A204.1 (cell line): Measurements from ENCODE around the gene IFRD1.
A peak's percentile ranks its signal among the peaks of the same experiment; 100 is the strongest.

Experiments used
- FAIRE-seq: peaks from 2 replicates; lab custom pipeline; 2012; peaks lifted over from hg19 to GRCh38; lab: Jason Lieb, UNC

IFRD1 gene, protein sequence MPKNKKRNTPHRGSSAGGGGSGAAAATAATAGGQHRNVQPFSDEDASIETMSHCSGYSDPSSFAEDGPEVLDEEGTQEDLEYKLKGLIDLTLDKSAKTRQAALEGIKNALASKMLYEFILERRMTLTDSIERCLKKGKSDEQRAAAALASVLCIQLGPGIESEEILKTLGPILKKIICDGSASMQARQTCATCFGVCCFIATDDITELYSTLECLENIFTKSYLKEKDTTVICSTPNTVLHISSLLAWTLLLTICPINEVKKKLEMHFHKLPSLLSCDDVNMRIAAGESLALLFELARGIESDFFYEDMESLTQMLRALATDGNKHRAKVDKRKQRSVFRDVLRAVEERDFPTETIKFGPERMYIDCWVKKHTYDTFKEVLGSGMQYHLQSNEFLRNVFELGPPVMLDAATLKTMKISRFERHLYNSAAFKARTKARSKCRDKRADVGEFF

DNA sequence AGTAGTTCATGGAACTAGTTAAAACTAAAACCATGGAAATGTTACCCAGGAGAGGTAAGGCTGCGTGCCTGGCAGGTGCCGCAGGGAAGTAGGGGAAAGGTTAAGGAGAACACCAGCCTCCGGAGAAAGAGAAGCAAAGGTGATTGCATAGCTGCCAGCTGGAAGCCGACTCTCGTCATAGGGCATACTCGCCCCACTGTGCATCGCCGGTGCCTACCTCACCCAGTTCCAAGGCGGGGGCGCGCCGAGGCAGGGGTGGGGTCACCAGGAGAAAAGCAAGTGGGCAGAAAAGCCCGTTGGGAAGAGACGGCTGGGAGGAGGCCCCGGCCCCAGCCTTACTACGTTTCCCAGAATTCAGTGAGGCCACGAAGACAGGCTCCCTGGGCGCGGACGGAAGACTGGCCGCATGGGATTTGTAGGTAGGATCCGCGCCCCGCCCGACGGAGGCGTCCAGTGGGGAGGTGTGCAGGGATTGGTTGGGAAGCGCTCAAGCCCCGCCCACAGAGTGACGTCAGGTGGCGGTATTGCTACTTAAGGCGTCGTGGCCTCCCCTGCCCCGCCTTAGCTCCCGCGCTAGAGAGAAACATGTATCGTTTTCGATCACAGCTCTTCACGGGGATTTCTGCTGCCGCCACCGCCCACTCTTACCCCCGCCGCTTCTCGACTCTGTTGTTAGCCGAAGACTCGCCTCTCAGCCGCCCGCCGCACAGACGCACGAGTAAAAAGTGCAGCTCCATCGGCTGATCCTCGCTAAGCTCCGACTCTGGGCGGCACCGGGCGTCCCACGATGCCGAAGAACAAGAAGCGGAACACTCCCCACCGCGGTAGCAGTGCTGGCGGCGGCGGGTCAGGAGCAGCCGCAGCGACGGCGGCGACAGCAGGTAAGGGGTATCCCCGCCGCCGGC is at the start of gene IFRD1:
Gene IFRD1, plus strand, starts transcription at position 559 of the 905 bp plus-strand sequence. Its CDS starts 229 bp downstream, at position 788.
- peak; percentile 98 for FAIRE-seq

GRCh38 chr7:112404321-112404720 is 45.9 kb upstream of the IFRD1 start:
- no peak for FAIRE-seq

DNA sequence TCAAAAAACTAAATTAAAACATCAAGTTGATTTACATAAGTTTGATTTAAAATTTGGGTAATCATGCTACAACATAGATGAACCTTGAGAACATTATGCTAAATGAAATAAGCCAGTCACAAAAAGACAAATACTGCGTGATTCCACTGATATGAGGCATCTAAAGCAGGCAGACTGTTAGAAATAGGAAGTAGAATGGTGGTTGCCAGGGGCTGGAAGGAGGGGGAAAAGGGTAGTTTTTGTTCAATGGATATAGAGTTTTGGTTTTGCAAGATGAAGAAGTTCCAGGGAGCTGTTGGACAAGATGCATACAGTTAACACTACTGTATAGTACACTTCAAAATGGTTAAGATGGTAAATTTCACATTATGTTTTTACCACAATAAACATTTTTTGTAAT is 45.0 kb upstream of the IFRD1 start:
- FAIRE-seq, result no peak

GRCh38 chr7:112407261-112407660 is 43.0 kb upstream of the IFRD1 start:
- FAIRE-seq, result no peak

- no peak for FAIRE-seq
Observed at GRCh38 chr7:112410092-112410491, 40.2 kb upstream of the IFRD1 start.

DNA sequence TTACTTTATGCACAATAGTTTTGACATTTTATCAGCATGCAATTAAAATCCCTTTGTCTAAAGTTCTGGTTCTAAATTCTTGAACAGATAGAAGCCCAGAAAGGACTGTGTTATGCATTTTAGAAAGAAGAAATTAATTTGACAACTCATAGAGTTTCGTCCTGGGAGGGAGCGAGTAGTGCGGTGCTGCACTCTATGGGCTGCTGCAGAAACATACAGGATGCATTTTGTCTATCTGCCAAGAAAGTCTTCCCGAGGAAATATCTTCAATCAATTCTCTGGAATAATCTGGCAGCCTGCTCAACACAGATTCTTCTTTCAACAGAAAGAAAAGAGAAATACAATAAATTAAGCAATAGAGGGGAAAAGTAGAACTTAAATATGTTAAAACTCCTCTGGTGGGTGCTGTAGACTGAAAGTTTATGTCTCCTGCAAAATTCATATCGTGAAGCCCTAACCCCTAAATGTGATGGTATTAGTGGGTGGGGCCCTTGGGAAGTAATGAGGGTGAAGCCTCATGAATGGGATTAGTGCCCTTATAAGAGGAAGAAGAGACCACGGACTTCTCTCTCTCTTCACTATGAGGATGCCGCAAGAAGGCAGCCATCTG is 39.0 kb upstream of the IFRD1 start:
- no peak for FAIRE-seq

DNA sequence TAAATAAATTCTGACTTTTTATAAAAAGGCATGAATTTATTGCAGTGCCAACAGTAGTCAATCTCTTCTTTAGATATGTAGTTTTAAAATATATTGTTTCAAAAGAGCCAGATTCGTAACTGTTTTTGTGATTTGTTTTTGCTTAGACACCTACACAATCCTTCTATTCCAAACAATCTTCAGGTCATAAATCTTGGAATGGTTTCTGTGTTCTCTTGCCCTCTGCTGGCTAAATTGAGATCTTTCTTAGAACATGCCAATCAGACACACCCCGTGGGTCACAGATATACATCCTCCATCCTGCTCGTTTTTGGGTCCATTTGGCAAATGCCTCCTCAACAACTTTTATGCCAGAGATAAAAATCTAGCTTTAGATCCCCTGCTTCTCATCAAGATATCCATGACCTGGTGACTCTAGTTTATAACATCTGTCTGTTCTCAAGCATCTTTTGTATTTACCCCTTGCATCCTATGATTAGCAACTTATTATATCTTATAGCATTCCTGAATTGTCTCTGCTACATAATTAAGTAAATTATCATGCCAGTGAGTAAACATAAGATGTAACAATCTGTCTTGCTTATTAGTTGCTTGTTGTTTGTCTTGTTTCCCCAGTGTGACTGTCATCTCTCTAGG is 35.3 kb upstream of the IFRD1 start:
- FAIRE-seq, result peak; percentile 86

DNA sequence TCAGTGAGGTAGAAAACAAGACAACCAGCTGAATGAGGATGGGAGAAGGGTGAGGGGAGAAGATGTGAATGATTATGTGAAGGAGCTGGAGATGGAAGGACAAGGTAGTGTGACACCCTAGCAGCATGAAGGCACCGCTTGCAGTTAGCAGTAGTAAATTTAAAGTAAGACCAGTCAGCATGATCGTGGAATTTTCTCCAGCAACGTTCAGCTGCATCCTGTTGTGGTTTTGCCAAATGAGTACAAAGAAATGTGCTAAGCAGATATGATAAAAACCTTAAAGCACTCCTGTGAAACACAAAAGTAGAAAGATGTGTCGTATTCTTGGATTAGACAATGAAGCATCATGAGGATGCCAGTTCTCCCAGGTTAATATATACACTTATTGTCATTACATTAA is 34.1 kb upstream of the IFRD1 start:
- no peak for FAIRE-seq

DNA sequence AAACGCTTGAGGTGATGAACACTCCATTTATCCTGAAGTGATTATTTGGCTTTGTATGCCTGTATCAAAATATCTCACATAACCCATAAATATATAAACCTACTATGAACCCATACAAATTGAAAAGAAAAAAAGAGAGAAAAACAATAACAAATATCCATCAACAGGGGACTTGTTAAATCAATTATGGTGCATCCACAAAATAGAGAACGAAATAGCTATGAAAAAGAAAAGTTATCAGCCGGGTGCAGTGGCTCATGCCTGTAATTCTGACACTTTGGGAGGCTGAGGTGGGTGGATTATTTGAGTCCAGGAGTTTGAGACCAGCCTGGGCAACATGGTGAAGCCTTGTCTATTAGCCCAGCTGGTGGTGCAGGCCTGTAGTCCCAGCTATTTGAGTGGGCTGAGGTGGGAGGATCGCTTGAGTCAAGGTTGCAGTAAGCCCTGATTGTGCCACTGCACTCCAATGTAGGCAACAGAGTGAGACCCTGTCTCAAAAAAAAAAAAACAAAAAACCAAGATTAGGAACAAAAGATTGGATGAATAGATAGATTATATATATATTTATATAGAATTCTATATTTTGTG is 30.6 kb upstream of the IFRD1 start:
- no peak for FAIRE-seq

DNA sequence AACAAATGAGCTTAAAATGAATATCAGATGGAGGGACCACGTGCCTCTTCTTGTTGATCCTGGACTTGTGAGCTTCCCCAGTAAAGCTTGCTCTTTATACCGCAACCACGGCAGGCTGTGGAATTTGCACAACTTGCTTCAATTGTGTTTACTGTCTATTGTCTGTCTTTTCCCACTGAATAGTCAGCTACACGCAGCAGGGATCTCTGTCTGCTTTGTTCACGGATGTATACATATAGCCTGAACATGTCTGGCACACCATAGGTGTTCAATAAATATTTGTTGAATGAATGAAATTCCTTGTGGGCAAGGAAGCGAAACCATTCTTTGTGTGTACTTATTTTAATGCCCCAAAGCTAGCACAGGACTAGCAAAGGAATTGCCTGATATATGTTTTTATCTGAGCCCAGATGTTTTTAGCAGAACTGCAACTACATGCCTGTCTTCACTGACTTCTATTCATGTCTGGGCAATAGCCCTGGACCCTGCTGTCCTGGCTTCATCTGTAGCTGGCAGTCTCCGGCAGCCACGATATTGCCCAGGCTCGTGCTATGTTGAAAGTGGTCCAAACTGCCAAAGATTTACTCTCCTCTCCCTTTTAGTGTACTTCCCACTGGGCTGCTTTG is 29.9 kb upstream of the IFRD1 start:
- FAIRE-seq, result no peak

GRCh38 chr7:112421666-112422486 is 28.4 kb upstream of the IFRD1 start:
- no peak for FAIRE-seq

- FAIRE-seq, result no peak
Observed at GRCh38 chr7:112422842-112423496, 27.3 kb upstream of the IFRD1 start.

GRCh38 chr7:112423987-112424386 is 26.3 kb upstream of the IFRD1 start:
- FAIRE-seq, result no peak

- FAIRE-seq, result no peak
Observed at GRCh38 chr7:112427984-112428383, 22.3 kb upstream of the IFRD1 start.

DNA sequence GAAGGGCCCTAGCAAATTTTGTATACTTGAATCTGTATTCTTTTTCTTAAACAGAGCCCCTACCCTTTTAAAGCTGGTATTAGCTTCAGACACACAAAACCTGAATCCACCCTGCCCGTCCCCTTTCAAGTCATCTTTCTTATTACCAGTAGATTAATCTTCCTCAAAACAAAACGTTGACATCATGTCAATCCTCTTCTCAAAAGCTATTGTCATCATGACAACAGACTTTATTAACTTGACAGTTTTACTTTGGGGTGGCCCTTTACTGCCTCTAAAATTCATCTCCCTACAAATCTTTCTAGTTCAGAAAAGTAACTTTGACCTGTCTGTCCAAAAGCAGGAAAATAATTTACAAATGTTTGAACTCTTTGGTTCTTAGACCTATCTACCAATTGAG is 21.5 kb upstream of the IFRD1 start:
- FAIRE-seq, result no peak

GRCh38 chr7:112430649-112431048 is 19.6 kb upstream of the IFRD1 start:
- no peak for FAIRE-seq

GRCh38 chr7:112431803-112432202 is 18.5 kb upstream of the IFRD1 start:
- FAIRE-seq, result no peak

DNA sequence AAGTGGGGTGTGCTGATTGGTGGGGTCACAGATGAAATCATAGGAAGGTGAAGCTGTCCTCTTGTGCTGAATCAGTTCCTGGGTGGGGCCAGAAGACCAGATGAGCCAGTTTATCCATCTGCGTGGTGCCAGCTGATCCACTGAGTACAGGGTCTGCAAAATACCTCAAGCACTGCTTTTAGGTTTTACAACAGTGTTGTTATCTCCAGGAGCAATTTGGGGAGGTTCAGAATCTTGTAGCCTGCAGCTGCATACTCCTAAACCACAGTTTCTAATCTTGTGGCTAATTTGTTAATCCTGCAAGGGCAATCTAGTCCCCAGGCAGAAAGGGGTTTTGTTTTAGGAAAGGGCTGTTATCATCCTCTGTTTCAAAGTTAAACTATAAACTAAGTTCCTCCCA is 17.0 kb upstream of the IFRD1 start:
- FAIRE-seq, result no peak

- FAIRE-seq, result no peak
Observed at GRCh38 chr7:112437072-112437471, 13.2 kb upstream of the IFRD1 start.

DNA sequence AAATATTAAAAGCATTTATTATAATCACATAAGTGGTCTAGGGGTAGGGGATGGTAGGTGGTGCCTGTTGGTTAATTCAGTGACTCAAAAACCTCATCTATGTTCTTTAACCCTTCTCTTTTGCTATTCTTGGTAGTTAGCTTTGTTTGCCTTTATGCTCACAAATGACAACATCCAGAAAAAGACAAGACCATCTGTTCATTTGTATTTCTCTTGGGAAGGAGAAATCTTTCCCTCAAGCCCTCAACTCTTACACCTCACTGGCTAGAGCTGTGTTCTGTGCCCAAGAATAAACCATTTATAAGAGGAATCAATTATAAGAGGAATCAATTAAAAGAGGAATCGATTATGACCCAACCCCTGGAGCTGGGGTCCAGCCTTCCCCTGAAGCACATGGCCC is 10.8 kb upstream of the IFRD1 start:
- no peak for FAIRE-seq
